Hematopoietic multipotent progenitor cell treated with erythropoietin and hydrocortisone succinate and interleukin-3 and kit ligand, for 6 days (in vitro differentiated cells): Measurements from ENCODE around the gene IKZF5.

Source experiments
- DNase-seq: peaks from one replicate; pipeline ENCODE4 v3.0.0-alpha.2; 2015

IKZF5 gene

GRCh38 chr10:123008355-123009104 is at the start of gene IKZF5, which contains the start of gene ACADSB:
Gene IKZF5, minus strand, starts transcription at chr10:123008795. Its CDS starts 10,170 bp downstream, at chr10:122998625.
Gene ACADSB, plus strand, starts transcription at chr10:123009006. Its CDS starts 24 bp downstream, at chr10:123009030.
- DNase-seq: peak; percentile 99

- DNase-seq: no peak
These were observed 49.4 kb upstream of the IKZF5 start for GRCh38 chr10:123057968-123058367.

- no peak for DNase-seq
These were observed 37.6 kb upstream of the IKZF5 start for GRCh38 chr10:123045961-123046731.

GRCh38 chr10:123044391-123044790 is 35.8 kb upstream of the IKZF5 start:
- DNase-seq: peak; percentile 28

GRCh38 chr10:123043409-123043925 is 34.9 kb upstream of the IKZF5 start:
- peak; percentile 86 for DNase-seq

- DNase-seq: no peak
These were observed 34.3 kb upstream of the IKZF5 start for GRCh38 chr10:123042708-123043408.

- DNase-seq: no peak
These were observed 31.0 kb upstream of the IKZF5 start for GRCh38 chr10:123039632-123039930.

- DNase-seq: peak; percentile 42
These were observed 30.4 kb upstream of the IKZF5 start for GRCh38 chr10:123038782-123039631.

GRCh38 chr10:123035467-123036086 is 27.0 kb upstream of the IKZF5 start:
- DNase-seq: no peak

GRCh38 chr10:123034332-123034731 is 25.7 kb upstream of the IKZF5 start:
- DNase-seq: no peak

- no peak for DNase-seq
These were observed 22.5 kb upstream of the IKZF5 start for GRCh38 chr10:123031124-123031523.

- no peak for DNase-seq
These were observed 19.3 kb upstream of the IKZF5 start for GRCh38 chr10:123027861-123028260.

GRCh38 chr10:123026302-123026701 is 17.7 kb upstream of the IKZF5 start:
- no peak for DNase-seq

- DNase-seq: no peak
These were observed 15.9 kb upstream of the IKZF5 start for GRCh38 chr10:123024540-123024939.

- peak; percentile 51 for DNase-seq
These were observed 12.9 kb upstream of the IKZF5 start for GRCh38 chr10:123021517-123021916.

GRCh38 chr10:123019941-123020703 is 11.5 kb upstream of the IKZF5 start:
- DNase-seq: no peak

- no peak for DNase-seq
These were observed 10.7 kb upstream of the IKZF5 start for GRCh38 chr10:123019264-123019663.

- no peak for DNase-seq
These were observed 9.9 kb upstream of the IKZF5 start for GRCh38 chr10:123018531-123018930.

- DNase-seq: no peak
These were observed 9.0 kb upstream of the IKZF5 start for GRCh38 chr10:123017421-123018165.

- no peak for DNase-seq
These were observed 7.6 kb upstream of the IKZF5 start for GRCh38 chr10:123016228-123016627.
